ENCODE results near the gene HYKK. TPM values are rescaled to one million over a fixed set of nuclear protein-coding genes. Genes with fewer than 3 reads are reported as not detected.

Gene HYKK
- polyA plus RNA-seq, 1 experiment = 3.2 TPM

GRCh38 chr15:78570710-78571109 lies 63.3 kb downstream of the HYKK start:
- no peak for TF ChIP-seq CTCF (IDR thresholded peaks at IDR 0.05; ENCODE audit: insufficient read depth, low read depth, low read length)
- Histone ChIP-seq H3K36me3 (ENCODE audit: control insufficient read depth, insufficient read depth, low read length) (no peaks in the 10 kb centered on the region), H3K27me3 (ENCODE audit: control insufficient read depth, insufficient read depth, low read length) (no peaks in the 10 kb centered on the region), H3K4me3 (ENCODE audit: low read depth, low read length) (no peak overlapping the region)
- no peak for DNase-seq (ENCODE audit: low read depth)
- ChIA-PET CTCF (interaction anchor here (0.6 kb wide), 1 partner anchor 434 kb away, joined by 4 read pairs; no protein-coding TSS in a partner anchor), POLR2A (no interaction called here)

DNA sequence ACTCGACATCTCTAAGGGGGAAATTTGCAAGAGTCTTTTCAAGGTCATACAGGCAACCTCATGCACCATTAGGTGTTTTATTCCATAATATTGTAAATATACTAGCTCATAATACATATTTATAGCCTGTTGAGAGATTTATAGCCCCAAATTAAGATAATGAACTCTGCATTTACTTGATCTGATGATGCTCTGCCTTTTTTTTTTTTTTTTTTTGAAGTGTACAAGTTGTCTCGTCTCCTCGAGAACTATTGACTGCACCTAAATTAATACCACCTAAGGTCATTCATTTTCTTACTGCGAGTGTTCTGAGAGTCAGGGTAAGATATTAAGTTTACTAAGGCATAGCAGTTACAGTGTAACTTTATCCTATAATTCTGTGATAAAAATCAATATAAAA lies 64.0 kb downstream of the HYKK start:
- no peak for TF ChIP-seq CTCF (IDR thresholded peaks at IDR 0.05; ENCODE audit: insufficient read depth, low read depth, low read length)
- ChIA-PET POLR2A (no interaction called here), CTCF (interaction anchor here (0.6 kb wide), 1 partner anchor 435 kb away, joined by 4 read pairs; no protein-coding TSS in a partner anchor)
- Histone ChIP-seq H3K36me3 (ENCODE audit: control insufficient read depth, insufficient read depth, low read length) (no peaks in the 10 kb centered on the region), H3K4me3 (ENCODE audit: low read depth, low read length) (no peak overlapping the region), H3K27me3 (ENCODE audit: control insufficient read depth, insufficient read depth, low read length) (no peaks in the 10 kb centered on the region)
- DNase-seq (ENCODE audit: low read depth) = no peak

- no peaks in the 10 kb centered on the region for H3K36me3 ChIP-seq (ENCODE audit: control insufficient read depth, insufficient read depth, low read length)
- POLR2A ChIA-PET = no interaction called here
- CTCF ChIA-PET = interaction anchor here (0.6 kb wide), 1 partner anchor 305 kb away, joined by 3 read pairs; no protein-coding TSS in a partner anchor
- H3K27me3 ChIP-seq (ENCODE audit: control insufficient read depth, insufficient read depth, low read length) = no peaks in the 10 kb centered on the region
- H3K4me3 ChIP-seq (ENCODE audit: low read depth, low read length) = no peak overlapping the region
- no peak for TF ChIP-seq CTCF (IDR thresholded peaks at IDR 0.05; ENCODE audit: insufficient read depth, low read depth, low read length)
- DNase-seq (ENCODE audit: low read depth) = no peak
Observed at GRCh38 chr15:78573416-78573815, 66.0 kb downstream of the HYKK start.

GRCh38 chr15:78574944-78575343 lies 67.6 kb downstream of the HYKK start:
- H3K36me3 ChIP-seq (ENCODE audit: control insufficient read depth, insufficient read depth, low read length) = no peaks in the 10 kb centered on the region
- H3K27me3 ChIP-seq (ENCODE audit: control insufficient read depth, insufficient read depth, low read length) = no peaks in the 10 kb centered on the region
- ChIA-PET CTCF (interaction anchor here (0.6 kb wide), 1 partner anchor 62 kb away, joined by 3 read pairs; no protein-coding TSS in a partner anchor), POLR2A (no interaction called here)
- DNase-seq (ENCODE audit: low read depth) = no peak
- H3K4me3 ChIP-seq (ENCODE audit: low read depth, low read length) = no peak overlapping the region
- no peak for TF ChIP-seq CTCF (IDR thresholded peaks at IDR 0.05; ENCODE audit: insufficient read depth, low read depth, low read length)

Other genes starting within 250 kb of the HYKK start
- gene DNAJA4, start 243.0 kb upstream of the HYKK start, polyA plus RNA-seq (2011; rRNA removed) = 2.8 and 4.1 TPM in 2 replicates
- 72.8 and 73.4 TPM in 2 replicates for gene SKIC8, start 208.0 kb upstream of the HYKK start, polyA plus RNA-seq (2011; rRNA removed)
- gene CRABP1, start 167.2 kb upstream of the HYKK start, polyA plus RNA-seq (2011; rRNA removed) = not detected in 2 replicates
- 11.1 and 21.7 TPM in 2 replicates for gene IREB2, start 69.4 kb upstream of the HYKK start, polyA plus RNA-seq (2011; rRNA removed)
- 115 and 252 TPM in 2 replicates for gene PSMA4, start 32.9 kb downstream of the HYKK start, polyA plus RNA-seq (2011; rRNA removed)
- gene CHRNA5, start 57.9 kb downstream of the HYKK start, polyA plus RNA-seq (2011; rRNA removed) = 1.1 and 1.9 TPM in 2 replicates
- not detected in 2 replicates for gene CHRNA3, start 113.4 kb downstream of the HYKK start, polyA plus RNA-seq (2011; rRNA removed)
- not detected in 2 replicates for gene CHRNB4, start 133.6 kb downstream of the HYKK start, polyA plus RNA-seq (2011; rRNA removed)

All from BJ (cell line).